ACC112 (cell line): ENCODE data around the gene PEX11B.

Experiments
- H2AFZ ChIP-seq: fragments of 200-600 bp; sonication (generic); one replicate; pipeline ENCODE4 v1.6.0; 2017; ENCODE audit warnings: antibody characterized with exemption, low read length; ENCODE audit not compliant: unreplicated experiment
- H3K27ac ChIP-seq: fragments of 200-600 bp; sonication (generic); 2 replicates; pipeline ENCODE4 v1.5.1; 2014; ENCODE audit warnings: low read depth, mild to moderate bottlenecking, antibody characterized with exemption, low read length, moderate library complexity
- H3K27me3 ChIP-seq: fragments of 200-600 bp; sonication (generic); 2 replicates; pipeline ENCODE4 v1.6.1; 2014; ENCODE audit warnings: mild to moderate bottlenecking, antibody characterized with exemption, low read length, moderate library complexity, mixed read lengths; ENCODE audit not compliant: insufficient read depth
- H3K36me3 ChIP-seq: fragments of 200-600 bp; sonication (generic); 2 replicates; pipeline ENCODE4 v1.6.1; 2016; ENCODE audit warnings: mild to moderate bottlenecking, antibody characterized with exemption, low read length, moderate library complexity, mixed read lengths; ENCODE audit not compliant: insufficient read depth
- H3K4me1 ChIP-seq: fragments of 200-600 bp; sonication (generic); one replicate; pipeline ENCODE4 v1.6.1; 2016; ENCODE audit warnings: low read length, mixed read lengths; ENCODE audit not compliant: insufficient read depth, unreplicated experiment, control insufficient read depth
- H3K4me3 ChIP-seq: fragments of 200-600 bp; sonication (generic); 2 replicates; pipeline ENCODE4 v1.5.1; 2014; ENCODE audit warnings: mild to moderate bottlenecking, low read depth, low read length
- H3K79me2 ChIP-seq: fragments of 200-600 bp; sonication (generic); one replicate; pipeline ENCODE4 v1.6.0; 2016; ENCODE audit warnings: low read length; ENCODE audit not compliant: control insufficient read depth, unreplicated experiment, insufficient read depth

The PEX11B gene

DNA sequence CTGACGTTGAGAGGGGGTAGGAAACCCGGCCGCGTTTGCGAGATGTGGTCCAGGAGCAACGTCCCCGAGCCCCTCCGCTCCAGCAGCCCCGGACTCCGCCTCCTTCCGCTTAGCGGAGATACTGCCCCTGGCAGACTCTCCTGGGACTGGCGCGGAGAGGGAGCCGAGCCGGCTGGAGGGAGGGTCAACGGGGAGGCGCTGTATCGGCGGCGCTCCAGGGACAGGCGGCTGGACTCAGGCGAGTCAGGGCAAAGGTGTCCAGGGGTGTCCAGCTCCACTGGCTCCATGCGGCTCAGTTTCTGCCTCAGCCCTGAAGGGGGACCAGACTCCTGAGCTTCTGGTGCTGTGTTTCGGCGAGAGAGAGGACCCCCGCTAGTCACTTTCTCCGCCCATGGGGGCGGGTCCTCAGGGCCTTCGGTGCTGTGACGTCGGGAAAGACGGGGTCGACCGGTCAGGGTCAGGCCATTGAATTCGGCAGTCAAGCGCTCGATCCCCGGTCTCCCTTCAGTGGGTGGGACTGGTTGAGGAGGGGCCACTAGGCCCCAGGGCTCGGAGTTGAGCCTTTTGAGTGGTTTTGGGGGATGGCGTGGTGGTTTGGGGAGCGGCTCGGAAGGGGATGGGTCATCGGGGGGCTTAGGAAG, 42.1 kb upstream of the PEX11B start:
- Histone ChIP-seq H3K27me3 (no peaks in the 10 kb centered on the region), H3K79me2 (peaks cover 17% of the 10 kb centered on the region), H3K4me3 (peak overlapping the region; percentile 84), H3K4me1 (peaks cover 39% of the 10 kb centered on the region), H2AFZ (peak overlapping the region; percentile 59), H3K27ac (no peak overlapping the region), H3K36me3 (no peaks in the 10 kb centered on the region)

GRCh38 chr1:145959957-145960467, 41.5 kb upstream of the PEX11B start:
- H2AFZ ChIP-seq: no peak overlapping the region

GRCh38 chr1:145959333-145959732, 40.8 kb upstream of the PEX11B start:
- Histone ChIP-seq H3K79me2 (peaks cover 29% of the 10 kb centered on the region), H2AFZ (no peak overlapping the region), H3K4me3 (no peak overlapping the region; the same call in 1 of the 2 replicates), H3K4me1 (peaks cover 45% of the 10 kb centered on the region), H3K36me3 (no peaks in the 10 kb centered on the region), H3K27me3 (no peaks in the 10 kb centered on the region), H3K27ac (no peak overlapping the region)

More at GRCh38 chr1:145959957-145960467, 41.5 kb upstream of the PEX11B start:
- H3K4me1 ChIP-seq: peaks cover 39% of the 10 kb centered on the region
- peak overlapping the region; percentile 84 for H3K4me3 ChIP-seq
- no peak overlapping the region for H3K27ac ChIP-seq
- no peaks in the 10 kb centered on the region for H3K27me3 ChIP-seq
- H3K79me2 ChIP-seq: peaks cover 22% of the 10 kb centered on the region
- no peaks in the 10 kb centered on the region for H3K36me3 ChIP-seq

DNA sequence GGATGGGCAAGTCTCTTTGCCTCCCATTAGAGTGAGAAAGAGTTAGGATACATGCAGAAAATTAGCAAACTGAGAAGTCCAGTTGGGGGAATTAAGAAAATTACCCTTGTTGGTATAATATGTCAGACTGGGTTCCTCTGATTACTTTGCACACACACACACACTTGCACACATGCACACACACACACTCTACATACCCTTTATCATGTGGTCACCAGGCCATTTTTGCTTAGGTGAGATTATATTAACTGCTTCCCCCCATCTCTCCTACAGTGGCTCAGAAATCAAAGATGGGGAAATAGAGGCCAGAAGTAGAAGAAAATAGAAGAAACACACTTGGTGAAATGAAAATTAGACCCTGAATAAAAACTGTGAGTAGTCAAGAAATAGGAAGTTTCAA, 40.2 kb upstream of the PEX11B start:
- Histone ChIP-seq H2AFZ (no peak overlapping the region), H3K27me3 (no peaks in the 10 kb centered on the region), H3K4me3 (no peak overlapping the region)

GRCh38 chr1:145957443-145958319, 39.2 kb upstream of the PEX11B start, which contains the start of gene LIX1L:
Gene LIX1L (minus strand): TSS chr1:145958017. CDS start chr1:145957927, 90 bp downstream.
- H3K79me2 ChIP-seq: peaks cover 41% of the 10 kb centered on the region
- H3K4me3 ChIP-seq: peak within 1 kb of the TSS; percentile 85
- H3K27me3 ChIP-seq: no peaks in the 10 kb centered on the region
- H3K36me3 ChIP-seq: no peaks in the 10 kb centered on the region
- H3K4me1 ChIP-seq: peaks cover 32% of the 10 kb centered on the region
- peak within 1 kb of the TSS; percentile 63 for H2AFZ ChIP-seq
- H3K27ac ChIP-seq: peak within 1 kb of the TSS; percentile 86

More for the DNA sequence above, 40.2 kb upstream of the PEX11B start:
- Histone ChIP-seq H3K36me3 (no peaks in the 10 kb centered on the region), H3K4me1 (peaks cover 42% of the 10 kb centered on the region), H3K27ac (no peak overlapping the region), H3K79me2 (peaks cover 35% of the 10 kb centered on the region)

GRCh38 chr1:145956781-145957442, 38.4 kb upstream of the PEX11B start:
- H3K4me1 ChIP-seq: peaks cover 30% of the 10 kb centered on the region
- H3K27me3 ChIP-seq: no peaks in the 10 kb centered on the region
- no peaks in the 10 kb centered on the region for H3K36me3 ChIP-seq
- peaks cover 42% of the 10 kb centered on the region for H3K79me2 ChIP-seq
- peak overlapping the region; percentile 63 for H2AFZ ChIP-seq
- peak overlapping the region; percentile 86 for H3K27ac ChIP-seq
- H3K4me3 ChIP-seq: peak overlapping the region; percentile 85

- Histone ChIP-seq H3K27me3 (no peaks in the 10 kb centered on the region), H3K36me3 (no peaks in the 10 kb centered on the region), H3K4me3 (peak overlapping the region; percentile 85), H3K4me1 (peaks cover 30% of the 10 kb centered on the region), H3K79me2 (peaks cover 44% of the 10 kb centered on the region), H3K27ac (peak overlapping the region; percentile 86), H2AFZ (peak overlapping the region; percentile 43)
Observed at GRCh38 chr1:145956361-145956760, 37.8 kb upstream of the PEX11B start.

DNA sequence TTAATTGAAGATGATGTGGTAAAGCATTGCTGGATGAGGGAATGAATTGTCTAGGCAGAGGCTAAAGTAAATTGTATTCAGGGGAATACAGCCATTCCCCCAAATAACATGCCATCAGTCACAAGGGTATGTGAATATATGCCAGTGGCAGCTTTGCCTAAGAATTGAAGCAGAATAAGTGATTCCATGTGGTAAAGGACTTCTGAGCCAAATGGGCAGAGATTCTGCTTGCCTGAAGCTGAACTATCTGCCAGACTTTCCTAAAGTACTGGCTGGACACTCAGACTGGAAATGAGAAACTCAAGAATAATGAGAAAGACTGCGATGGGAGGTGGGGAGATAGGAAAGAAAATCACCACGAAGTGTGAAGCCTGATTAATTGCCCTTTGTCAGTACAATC, 36.9 kb upstream of the PEX11B start:
- peak overlapping the region; percentile 86; the same call in 1 of the 2 replicates for H3K27ac ChIP-seq
- H3K4me1 ChIP-seq: peaks cover 30% of the 10 kb centered on the region
- peak overlapping the region; percentile 85 for H3K4me3 ChIP-seq

DNA sequence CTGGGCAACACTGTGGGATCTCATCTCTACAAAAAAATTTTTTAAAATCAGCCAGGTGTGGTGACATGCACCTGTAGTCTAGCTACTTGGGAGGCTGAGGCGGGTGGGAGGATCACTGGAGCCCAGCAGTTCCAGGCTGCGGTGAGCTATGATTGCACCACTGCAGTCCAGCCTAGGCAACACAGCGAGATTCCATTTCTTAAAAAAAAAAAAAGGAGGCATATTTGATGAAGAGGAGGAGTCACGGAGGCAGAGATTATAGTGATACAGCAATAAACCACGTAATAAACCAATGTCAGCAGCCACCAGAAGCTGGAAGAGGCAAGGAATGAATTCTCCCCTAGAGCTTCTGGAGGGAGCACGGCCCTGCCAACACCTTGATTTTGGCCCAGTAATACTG, 35.3 kb upstream of the PEX11B start:
- no peak overlapping the region for H3K27ac ChIP-seq
- no peak overlapping the region for H2AFZ ChIP-seq
- no peak overlapping the region for H3K4me3 ChIP-seq
- H3K79me2 ChIP-seq: peaks cover 49% of the 10 kb centered on the region
- H3K4me1 ChIP-seq: peaks cover 29% of the 10 kb centered on the region
- no peaks in the 10 kb centered on the region for H3K36me3 ChIP-seq
- H3K27me3 ChIP-seq: no peaks in the 10 kb centered on the region

More for the DNA sequence above, 36.9 kb upstream of the PEX11B start:
- no peaks in the 10 kb centered on the region for H3K36me3 ChIP-seq
- no peaks in the 10 kb centered on the region for H3K27me3 ChIP-seq
- peak overlapping the region; percentile 31 for H2AFZ ChIP-seq
- peaks cover 44% of the 10 kb centered on the region for H3K79me2 ChIP-seq

- no peak overlapping the region for H3K4me3 ChIP-seq
- H3K79me2 ChIP-seq: peaks cover 49% of the 10 kb centered on the region
- no peak overlapping the region for H2AFZ ChIP-seq
- H3K4me1 ChIP-seq: peaks cover 21% of the 10 kb centered on the region
- no peaks in the 10 kb centered on the region for H3K36me3 ChIP-seq
- H3K27me3 ChIP-seq: no peaks in the 10 kb centered on the region
- H3K27ac ChIP-seq: no peak overlapping the region
Observed at GRCh38 chr1:145952903-145953302, 34.4 kb upstream of the PEX11B start.
